GM21381 (cell line): ENCODE measurements around the gene SIRPB1.
"Not testable (repeated sequence)": the region's sequence is repeated elsewhere in the genome, so short reads cannot be mapped to it uniquely, and the experiment has no call there.

Source experiments
- ATAC-seq: cut with Tn5 transposase; IDR thresholded peaks from one replicate; pipeline ENCODE4 v1.9.1; 2021; ENCODE audit warnings: mild to moderate bottlenecking, moderate library complexity; ENCODE audit not compliant: unreplicated experiment

SIRPB1 gene

DNA sequence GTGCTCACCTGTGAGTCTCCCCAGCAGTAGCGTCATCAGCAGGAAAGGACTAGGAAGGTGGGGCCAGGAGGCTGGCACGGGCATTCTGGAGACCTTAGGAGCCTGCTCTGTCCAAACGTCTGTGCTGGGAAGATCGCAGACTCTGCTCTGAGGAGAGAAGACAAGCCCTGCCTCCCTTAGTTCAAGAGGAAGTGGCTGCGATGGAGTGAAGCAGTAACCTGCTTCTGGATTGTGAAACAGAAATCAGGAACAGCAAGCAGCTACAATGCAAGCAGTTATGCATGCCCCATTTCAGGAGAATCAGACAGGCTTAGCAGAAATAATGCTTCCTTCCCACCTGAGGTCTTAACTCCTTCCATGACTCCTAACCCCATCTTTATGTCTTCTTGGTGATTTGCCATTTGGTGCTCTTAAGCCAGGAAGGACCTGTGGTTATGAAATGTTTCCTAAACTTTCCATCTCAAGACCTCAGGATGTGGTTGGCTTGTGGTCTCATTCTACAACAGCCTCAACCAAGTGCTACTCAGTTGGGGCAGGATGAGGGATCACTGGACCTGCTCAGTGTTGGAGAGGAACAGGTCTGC is at the start of gene SIRPB1:
SIRPB1 (minus strand) TSS at position 149 of the 584 bp plus-strand sequence; CDS start at position 84, 65 bp downstream.
- no peak for ATAC-seq

DNA sequence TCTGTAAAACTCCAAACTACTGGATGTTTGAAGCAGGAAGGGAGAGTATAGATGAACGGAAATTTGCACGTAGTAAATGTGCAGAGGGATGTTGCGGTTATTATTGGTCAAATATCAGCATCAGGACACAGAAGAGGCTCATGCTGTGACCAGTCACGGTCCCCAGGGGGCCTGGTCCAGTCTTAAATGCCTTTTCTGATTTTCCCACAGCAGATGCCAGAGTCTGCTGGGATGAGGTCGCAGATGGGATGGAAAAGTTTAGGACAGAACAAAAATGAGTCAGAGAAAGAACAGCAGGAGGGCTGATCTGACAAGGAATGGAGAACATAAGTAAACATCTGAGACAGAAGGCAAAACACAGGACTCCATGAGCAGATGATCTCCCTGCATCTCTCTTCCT is 49.5 kb upstream of the SIRPB1 start:
- ATAC-seq, result no peak

DNA sequence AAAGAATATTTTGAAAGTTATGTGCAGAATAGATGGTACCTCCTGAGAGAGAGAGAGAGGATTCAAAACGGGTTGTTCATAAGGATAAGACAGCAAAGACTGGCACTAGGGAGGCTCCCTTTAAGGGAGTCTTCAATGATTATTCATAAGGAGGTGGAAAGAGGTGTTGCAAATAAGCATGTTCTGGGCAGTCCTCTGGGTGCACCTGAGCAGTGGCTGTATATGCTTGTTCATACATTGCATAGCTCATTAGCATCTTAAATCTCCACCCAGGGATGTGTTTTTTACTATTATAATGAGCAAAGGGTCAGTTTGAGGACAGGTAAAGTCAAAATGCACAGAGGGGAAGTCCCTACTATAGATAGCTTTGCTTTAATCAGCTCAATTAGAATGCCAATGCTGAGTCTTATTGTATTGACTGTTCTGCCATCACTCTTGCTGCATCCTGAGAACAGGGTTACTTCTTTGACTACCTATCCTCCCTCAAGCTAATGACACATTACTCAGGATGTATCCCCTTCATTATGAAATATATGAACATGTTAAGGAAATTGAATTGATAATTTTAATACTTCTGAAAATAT is 47.8 kb upstream of the SIRPB1 start:
- no peak for ATAC-seq

DNA sequence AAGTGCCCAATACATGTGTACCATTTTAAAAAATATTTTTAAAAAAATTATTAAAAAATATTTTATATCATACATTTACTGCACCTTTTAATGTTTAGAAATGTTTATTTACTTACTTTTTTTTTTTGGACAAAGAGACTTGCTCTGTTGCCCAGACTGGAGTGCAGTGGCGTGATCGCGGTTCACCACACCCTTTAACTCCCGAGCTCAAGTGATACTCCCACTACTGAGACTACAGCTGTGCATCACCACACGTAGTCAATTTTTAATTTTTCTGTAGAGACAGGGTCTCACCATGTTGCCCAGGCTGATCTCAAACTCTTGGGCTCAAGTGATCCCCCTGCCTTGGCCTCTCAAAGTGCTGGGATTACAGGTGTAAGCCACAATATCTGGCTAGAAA is 47.0 kb upstream of the SIRPB1 start:
- ATAC-seq, result no peak

DNA sequence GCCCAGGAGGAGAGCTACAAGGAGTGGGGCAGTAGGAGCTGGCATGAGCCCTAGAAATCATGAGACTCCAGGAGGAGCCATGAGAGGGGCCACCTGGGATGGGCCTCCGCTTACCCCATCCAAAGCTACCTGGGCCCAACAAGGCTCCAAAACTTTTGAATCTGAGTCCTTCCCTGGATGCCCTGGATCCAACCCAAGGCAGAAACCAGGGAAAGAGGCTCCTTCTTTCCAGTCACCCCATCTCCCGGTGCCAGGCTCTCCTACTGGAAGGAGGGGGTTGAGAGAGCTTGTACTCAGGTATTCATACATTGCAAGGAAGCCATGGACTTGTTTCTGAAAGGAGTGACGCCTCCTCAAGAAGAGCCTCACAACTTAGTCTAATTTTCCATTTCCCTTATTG is 45.5 kb upstream of the SIRPB1 start:
- no peak for ATAC-seq

DNA sequence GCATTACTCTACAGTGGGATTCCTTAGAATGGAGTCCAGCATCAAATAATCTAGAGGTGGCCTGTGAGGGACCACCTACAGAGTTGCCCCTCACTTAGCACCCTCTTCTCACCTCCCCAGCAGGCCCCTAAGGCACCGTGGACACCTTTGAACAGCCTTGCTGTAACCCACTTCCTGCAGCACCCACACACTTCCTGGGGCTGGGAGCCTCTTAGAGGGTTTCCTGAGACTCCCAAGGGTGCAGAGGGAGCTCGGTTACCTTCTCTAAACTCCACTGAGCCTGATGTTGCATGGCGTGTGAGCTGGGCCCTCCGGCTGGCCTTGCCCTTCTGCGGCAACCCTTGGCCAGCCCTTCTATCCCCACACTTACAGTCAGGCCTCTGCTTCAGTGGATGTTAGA is 45.1 kb upstream of the SIRPB1 start:
- no peak for ATAC-seq

DNA sequence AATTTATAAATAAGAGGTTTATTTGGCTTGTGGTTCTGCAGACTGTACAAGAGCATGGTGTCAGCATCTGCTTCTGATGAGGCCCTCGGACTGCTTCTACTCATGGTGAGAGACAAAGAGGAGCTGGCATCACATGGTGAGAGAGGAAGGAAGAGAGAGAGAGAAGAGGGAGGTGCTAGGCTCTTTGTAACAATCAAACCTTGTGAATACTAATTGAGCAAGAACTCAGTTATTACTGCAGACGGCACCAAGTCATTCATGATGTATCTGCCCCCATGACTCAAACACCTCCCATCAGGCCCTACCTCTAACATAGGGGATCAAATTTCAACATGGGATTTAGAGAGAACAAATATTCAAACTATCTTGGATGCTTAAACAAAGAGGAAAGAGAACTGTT is 44.1 kb upstream of the SIRPB1 start:
- no peak for ATAC-seq

DNA sequence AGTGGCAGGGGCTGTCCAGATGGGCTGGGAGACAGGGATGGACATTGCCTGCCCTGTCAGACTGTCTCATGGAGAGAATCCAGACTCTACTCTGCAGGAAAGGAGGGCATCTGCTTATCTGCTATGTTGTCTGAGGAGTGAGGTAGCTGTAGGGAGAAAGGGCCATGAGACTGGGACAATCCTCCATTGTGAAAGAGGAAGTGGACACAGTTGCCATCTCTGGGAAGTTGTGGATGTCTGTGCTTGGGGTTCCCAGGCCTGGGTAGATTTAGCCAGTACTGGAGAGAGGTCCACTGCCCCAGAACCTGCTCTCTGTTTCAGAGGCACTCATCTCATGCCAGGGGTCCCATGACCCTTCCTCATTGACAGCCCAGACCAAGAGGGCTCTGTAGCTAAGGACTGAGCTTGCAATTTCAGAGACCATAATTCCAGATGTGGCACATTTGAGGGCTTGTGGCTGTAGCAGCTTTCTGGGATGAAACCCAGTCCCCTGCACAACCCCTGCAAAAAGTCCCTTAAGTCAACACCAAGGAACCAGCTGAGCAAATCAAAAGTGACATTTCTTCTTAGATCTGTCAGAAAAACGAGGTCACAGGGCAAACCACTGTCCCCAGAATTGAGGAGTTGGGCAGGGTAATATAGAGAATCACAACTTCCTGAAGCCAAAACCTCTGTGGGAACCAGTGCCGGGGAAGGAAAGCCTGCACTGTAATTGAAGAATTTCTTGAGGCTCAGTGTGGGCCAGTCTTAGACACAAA is 41.9 kb upstream of the SIRPB1 start:
- no peak for ATAC-seq

DNA sequence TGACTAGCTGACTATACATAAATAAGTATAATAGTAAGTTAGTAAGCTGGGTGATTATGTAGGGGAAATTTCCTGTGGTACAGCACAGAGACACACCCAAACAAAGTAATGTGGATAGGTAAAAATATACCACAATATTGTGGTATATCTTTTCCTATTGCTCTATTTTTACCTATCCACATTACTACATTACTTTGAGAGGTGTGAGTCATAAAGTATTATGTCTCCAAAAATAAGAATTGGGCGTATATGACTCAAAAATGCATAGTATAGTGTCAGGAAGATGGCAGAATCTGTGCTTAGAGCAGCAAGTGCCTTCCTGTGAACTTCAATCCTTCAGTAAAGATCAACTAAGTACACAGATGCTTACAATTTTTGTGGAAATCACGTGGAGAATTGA is 40.4 kb upstream of the SIRPB1 start:
- ATAC-seq, result no peak

DNA sequence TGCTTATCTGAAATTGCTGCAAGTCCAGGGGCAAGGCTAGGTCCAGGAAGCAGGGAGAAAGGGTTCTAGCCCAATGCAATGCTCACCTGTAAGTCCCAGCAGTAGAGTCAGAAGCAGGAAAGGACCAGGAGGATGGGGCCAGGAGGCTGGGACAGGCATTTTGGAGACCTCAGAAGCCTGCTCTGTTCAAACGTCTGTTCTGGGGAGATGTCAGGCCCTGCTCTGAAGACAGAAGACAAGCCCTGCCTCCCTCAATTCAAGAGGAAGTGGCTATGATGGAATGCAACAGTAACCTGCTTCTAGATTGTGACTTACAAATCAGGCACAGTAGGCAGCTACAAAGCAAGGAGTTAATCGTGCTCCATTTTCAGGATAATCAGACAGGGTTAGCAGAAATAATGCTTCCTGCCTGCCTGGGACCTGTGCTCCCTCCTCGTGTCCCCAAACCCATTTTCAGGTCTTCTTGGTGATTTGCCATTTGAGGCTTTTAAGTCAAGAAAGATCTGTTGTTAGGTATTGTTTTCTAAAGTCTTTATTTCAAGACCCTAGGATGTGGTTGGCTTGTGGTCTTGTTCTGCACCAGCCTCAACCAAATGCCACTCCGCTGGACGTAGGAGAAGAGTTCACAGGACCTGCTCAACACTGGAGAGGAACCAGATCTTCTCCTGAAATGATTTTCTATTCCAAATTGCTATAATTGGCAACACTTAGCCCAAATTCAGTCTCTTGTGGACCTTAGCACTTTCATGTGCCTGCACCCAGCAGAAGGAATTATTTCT is 37.9 kb upstream of the SIRPB1 start, which contains the start of gene SIRPG:
SIRPG (minus strand) TSS at position 224 of the 779 bp plus-strand sequence; CDS start at position 159, 65 bp downstream.
- ATAC-seq, result no peak

DNA sequence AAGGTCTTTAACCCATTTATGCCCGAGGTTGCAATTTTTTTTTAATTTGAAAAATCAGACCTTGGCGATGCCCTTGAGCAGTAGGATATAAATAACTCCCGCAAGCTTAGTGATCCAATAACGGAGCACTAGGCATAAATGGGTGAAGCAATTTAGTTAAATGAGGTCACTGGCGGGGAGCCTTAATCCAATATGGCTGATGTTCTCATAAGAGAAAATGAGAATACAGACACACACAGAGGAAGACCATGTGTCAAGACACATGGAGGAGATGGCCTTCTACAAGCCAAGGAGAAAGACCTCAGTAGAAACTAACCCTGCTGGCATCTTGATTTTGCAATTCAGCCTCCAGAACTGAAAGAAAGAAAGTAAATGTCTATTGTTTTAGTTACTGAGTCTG is 37.0 kb upstream of the SIRPB1 start:
- ATAC-seq, result no peak

DNA sequence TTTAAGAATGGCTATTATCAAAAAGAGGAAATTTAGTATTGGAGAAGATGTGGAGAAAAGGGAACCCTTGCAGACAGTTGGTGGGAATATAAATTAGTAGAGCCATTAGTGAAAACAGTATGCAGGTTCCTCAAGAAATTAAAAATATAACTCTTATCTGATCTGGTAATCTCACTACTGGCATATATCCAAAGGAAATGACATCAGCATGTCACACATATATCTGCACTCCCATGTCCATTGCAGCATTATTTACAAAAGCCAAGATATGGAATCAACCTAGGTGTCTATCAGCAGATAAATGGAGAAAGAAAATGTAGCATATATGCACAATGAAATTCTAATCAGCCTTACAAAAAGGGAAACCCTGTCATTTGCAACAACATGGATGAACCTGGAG is 35.2 kb upstream of the SIRPB1 start:
- no peak for ATAC-seq

DNA sequence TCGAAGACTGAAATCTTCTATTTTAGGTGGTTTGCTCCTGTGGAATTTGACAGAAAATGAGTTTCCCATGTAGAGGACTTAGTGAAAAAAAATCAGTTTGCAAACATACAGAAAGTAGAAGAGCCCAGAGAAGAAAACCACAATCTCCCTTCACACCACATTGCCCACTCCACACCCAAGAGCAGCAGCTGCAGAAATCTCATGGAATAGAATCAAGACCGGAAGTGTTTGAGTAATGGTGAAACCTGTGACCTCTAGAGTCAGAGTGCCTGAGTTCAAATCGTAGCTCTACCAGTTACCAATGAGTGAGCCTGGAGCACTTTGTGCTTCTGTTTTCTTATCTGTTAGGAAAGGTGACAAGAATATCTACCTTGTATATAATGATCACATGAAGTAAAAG is 33.2 kb upstream of the SIRPB1 start:
- no peak for ATAC-seq

DNA sequence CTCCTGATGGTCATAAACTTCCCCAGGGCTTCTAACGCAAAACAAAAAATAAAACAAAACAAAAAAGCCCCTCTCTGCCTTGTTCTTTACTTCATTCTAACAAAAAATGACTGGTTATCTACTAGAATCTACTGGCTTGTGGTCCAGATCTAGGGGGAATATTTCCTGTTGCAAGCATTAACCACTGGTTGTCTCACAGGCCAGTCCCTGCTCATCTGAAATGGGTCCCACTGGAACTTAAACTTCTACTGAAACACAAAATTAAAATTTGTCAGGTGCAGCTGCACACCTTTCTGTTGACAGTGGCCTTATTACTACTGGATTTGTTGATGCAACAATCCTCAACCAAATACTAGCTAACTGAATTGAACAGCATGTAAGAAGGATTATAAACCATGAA is 32.3 kb upstream of the SIRPB1 start:
- ATAC-seq, result no peak

DNA sequence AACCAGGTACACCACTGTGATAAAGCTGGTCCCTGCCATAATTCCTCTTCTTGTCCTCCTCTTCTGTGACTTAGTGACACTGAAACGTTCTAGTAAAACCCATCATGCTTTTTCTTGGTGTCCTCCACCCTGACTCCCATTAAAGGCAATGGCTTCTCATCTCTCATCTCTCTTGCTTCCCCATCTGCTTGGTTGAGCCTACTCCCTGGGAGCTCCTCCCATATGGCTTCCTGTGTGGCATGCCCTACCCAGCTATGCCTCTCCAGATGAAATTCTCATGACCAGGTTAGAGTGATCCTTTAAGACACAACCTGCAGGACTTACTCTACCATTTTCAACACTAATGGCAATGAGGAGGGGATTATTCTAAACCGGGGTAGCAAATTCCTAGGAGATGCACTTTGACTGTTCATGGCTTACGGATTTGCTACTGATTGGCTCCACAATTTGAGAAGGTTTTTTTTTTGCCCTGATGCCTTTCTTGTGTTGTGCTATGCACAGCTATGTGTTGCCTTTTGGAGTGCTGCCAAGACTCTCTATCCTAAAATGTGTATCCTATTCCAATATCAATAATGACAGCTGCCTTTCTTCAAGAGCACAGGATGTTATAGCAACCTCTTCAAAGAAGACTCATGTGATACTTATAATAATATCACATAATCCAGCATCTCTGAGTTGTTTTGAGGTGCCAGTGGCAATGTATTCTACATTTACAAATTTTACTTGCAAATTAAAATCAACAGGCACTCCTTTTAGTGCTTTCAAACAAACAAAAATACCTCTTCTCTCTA is 31.7 kb upstream of the SIRPB1 start:
- ATAC-seq, result no peak

DNA sequence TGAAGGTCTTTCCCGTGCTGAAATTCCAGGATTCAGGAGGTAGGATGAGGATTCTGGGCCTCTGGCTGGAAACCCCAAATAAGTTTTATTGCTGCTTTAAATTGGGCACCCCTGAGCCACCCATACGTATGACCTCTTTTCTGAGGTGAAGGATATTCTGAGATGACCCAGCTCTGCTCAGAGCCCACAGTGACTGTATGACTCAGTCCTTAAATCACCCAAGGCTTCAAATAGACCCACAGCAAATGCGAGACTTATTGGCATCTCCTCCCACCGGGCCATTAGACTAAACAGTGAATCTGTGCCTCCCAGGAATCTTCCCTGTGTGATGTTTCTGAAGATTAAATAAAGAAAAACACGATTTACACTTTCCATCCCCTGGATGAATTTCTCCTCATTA is 28.3 kb upstream of the SIRPB1 start:
- ATAC-seq, result no peak

DNA sequence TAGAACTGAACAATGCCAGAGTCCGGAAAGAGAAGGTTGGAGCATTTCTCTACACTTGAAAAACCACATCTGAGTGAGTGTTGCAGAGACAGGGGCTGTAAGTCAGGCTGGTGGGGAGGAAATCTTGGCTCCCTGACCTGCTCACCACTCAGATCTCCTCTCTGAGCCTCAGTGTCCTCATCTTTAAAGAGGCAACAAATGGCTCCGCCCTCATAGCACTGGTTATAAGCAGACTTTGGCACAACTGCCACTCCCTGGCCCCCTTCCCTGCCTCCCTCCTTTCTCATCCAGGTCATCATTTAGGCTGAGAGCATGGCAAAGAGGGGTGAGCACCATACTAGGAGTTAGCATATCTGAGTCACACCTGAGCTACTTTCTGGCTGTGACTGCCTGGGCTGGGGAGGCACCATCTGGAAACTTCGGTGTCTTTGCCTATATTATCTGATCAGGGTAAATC is 27.2 kb upstream of the SIRPB1 start:
- ATAC-seq, result no peak

DNA sequence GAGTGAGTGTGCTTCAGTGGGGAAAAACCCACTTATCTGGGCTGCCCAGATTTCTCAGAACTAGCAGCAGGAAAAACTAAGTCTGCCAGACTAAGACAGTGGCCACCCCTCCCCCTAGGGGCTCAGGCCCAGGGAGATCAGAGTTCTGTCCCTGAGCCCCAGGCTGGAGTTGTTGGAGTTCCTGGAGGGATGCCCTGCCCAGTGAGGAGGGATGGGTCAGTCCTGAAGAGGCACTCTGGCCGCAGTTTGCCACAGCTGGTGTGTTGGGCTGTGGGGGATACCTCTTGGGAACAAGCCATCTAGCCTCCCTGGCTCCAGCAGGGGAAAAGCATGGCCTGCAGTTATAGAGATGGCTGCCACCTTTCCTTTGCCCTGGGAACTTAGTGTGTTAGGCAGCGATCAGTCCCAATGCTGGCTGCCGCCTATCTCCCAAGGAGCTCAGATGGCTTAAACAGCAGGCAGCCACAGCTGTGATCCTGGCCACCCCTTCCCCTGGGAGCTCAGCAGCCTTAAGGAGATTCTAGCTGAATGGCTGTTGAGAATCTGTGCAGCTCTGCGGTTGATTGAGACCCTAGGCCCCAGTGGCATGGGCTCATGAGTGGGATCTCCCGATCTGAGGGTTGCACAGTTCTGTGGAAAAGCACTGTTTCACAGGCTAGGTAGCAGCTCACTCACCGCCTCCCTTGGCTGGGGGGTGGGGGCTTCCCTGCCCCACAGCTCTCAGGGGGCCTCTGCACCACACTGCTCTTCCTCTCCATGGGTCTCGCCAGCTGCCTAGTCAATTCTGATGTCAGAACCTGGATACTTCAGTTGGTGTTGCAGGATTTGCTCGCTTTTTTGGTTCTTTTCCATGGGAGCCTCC is 24.5 kb upstream of the SIRPB1 start:
- ATAC-seq, result no peak

DNA sequence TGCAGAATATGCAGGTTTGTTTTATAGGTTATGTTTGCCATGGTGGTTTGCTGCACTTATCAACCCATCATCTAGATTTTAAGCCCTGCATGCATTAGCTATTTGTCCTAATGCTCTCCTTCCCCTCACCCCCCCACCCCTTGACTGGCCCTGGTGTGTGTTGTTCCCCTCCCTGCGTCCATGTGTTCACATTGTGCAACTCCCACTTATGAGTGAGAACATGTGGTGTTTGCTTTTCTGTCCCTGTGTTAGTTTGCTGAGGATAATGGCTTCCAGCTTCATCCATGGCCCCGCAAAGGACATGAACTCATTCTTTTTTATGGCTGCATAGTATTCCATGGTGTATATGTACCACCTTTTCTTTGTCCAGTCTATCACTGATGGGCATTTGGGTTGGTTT is 18.8 kb upstream of the SIRPB1 start:
- not testable (repeated sequence) for ATAC-seq

DNA sequence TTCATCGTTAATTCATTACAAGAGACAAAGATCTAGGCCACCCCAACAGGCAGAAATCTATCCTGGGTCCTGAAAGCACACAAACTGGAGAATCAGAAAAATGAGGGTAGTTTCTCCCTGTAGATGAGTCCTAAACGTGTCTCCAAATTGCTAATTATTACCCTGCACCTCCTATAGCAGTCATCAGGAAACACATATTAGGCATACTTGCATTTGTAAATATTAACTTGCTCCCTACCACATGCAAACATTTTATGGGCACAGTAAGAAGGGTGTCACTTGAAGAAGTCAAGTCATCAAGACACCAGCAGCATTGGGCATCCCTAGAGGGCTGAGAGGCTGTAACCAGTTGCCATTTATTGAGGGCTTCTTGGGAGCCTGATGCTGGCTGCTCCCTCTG is 17.9 kb upstream of the SIRPB1 start:
- no peak for ATAC-seq
